Regular cardiac myocyte (primary cell): ENCODE results near the gene ARHGEF16. TPM values are rescaled to one million over a fixed set of nuclear protein-coding genes. Genes with fewer than 3 reads are reported as not detected.

Experiments
- total RNA-seq: library from RNA; depleted of rRNA; stranded (reverse); fragments of >200 nt; gene quantifications from 2 replicates; pipeline ENCODE4 v1.2.3, GENCODE V29; 2014

The ARHGEF16 gene
- 0.28 and 0.38 TPM in 2 replicates for total RNA-seq

GRCh38 chr1:3453891-3454810 is at the start of gene ARHGEF16:
Gene ARHGEF16, plus strand, starts transcription at chr1:3454665. Its CDS starts 8,420 bp downstream, at chr1:3463085.

Other genes starting within 250 kb of the ARHGEF16 start
- 9.4 and 38.9 TPM in 2 replicates for gene MEGF6, start 156.8 kb downstream of the ARHGEF16 start, total RNA-seq
- 20.0 and 37.0 TPM in 2 replicates for gene TPRG1L, start 170.3 kb downstream of the ARHGEF16 start, total RNA-seq
- gene WRAP73, start 195.4 kb downstream of the ARHGEF16 start, total RNA-seq, result 12.4 and 16.7 TPM in 2 replicates
- gene TP73, start 197.9 kb downstream of the ARHGEF16 start, total RNA-seq, result not detected in 2 replicates